HepG2 (cell line): ENCODE results near the gene MME. TPM values are rescaled to one million over a fixed set of nuclear protein-coding genes. Genes with fewer than 3 reads are reported as not detected.

Experiments used
- ATAC-seq: fragments of 200-7000 bp; cut with Tn5 transposase; 3 replicates; pipeline ENCODE4 v1.9.1; 2020; ENCODE audit warnings: mild to moderate bottlenecking, moderate library complexity
- BruUV-seq: library from RNA; stranded (reverse); fragments of 400-500 nt; replicated peaks from 2 replicates; lab custom pipeline; 2021; lab: Mats Ljungman, UMichigan
- CTCF ChIA-PET: fragments of 300-600 bp; formaldehyde crosslinking; extraction: SDS; loops from one replicate; lab custom pipeline; 2021; ENCODE audit warnings: low total read pairs, inconsistent platforms, low intra/inter-chr PET ratio; lab: Yijun Ruan, JAX
- POLR2A ChIA-PET: fragments of 350-600 bp; sonication (Branson Sonifier 250); formaldehyde crosslinking; loops from one replicate; lab custom pipeline; 2020; ENCODE audit warnings: antibody characterized with exemption, inconsistent platforms; lab: Yijun Ruan, JAX
- DNase-seq: peaks from one replicate; pipeline ENCODE4 v3.0.0-alpha.2; 2015; ENCODE audit warnings: low spot score
- FAIRE-seq: peaks from 3 replicates; lab custom pipeline; 2011; peaks lifted over from hg19 to GRCh38; lab: Jason Lieb, UNC
- H2AFZ ChIP-seq: one replicate; pipeline ENCODE4 v1.6.1; 2011; ENCODE audit warnings: low read length, inconsistent platforms
- H3K27ac ChIP-seq: fragments of 300-600 bp; 3 replicates; pipeline ENCODE4 v1.8.0; 2011; ENCODE audit warnings: mixed run types, mild to moderate bottlenecking, mixed read lengths, low read length, inconsistent platforms; ENCODE audit not compliant: insufficient read depth; ENCODE audit errors: extremely low read length
- H3K27me3 ChIP-seq, 2 experiments: fragments of 200-600 bp in 1 of 2; 2 replicates in 1 of 2; 3 replicates in 1 of 2; pipeline versions ENCODE4 v1.6.0 to v1.8.0; 2011; ENCODE audit warnings: low read length in 2 of 2, mild to moderate bottlenecking in 2 of 2, moderate library complexity in 2 of 2, inconsistent platforms in 1 of 2; ENCODE audit not compliant: insufficient read depth in 2 of 2, control insufficient read depth in 1 of 2
- H3K36me3 ChIP-seq, 2 experiments: fragments of 200-600 bp in 1 of 2; replicated peaks in 1 of 2; 2 replicates in 1 of 2; 3 replicates in 1 of 2; pipeline versions ENCODE4 v1.5.1 to v1.8.0; 2011; ENCODE audit warnings: low read length in 2 of 2, inconsistent platforms in 1 of 2; ENCODE audit not compliant: insufficient read depth in 2 of 2, control insufficient read depth in 1 of 2
- H3K4me1 ChIP-seq: 2 replicates; pipeline ENCODE4 v1.5.1; 2012; ENCODE audit warnings: low read length, inconsistent platforms; ENCODE audit not compliant: insufficient read depth
- H3K4me2 ChIP-seq: 2 replicates; pipeline ENCODE4 v1.6.0; 2011; ENCODE audit warnings: low read depth, low read length, inconsistent platforms
- H3K4me3 ChIP-seq, 3 experiments: fragments of 200-600 bp in 1 of 3; sonication (generic), shearing (Covaris generic) in 1 of 3; replicated peaks in 1 of 3; 2 replicates each; pipeline ENCODE4 v1.5.1; 2011 to 2016; ENCODE audit warnings: low read length in 3 of 3, inconsistent platforms in 2 of 3, low read depth in 2 of 3, mild to moderate bottlenecking in 2 of 3, control low read depth in 1 of 3, mixed read lengths in 1 of 3; ENCODE audit not compliant: insufficient read depth in 1 of 3
- H3K79me2 ChIP-seq: one replicate; pipeline ENCODE4 v1.6.1; 2011; ENCODE audit warnings: low read length, inconsistent platforms; ENCODE audit not compliant: insufficient read depth
- H3K9ac ChIP-seq: 2 replicates; pipeline ENCODE4 v1.6.0; 2011; ENCODE audit warnings: mild to moderate bottlenecking, low read depth, low read length, inconsistent platforms; ENCODE audit not compliant: insufficient read depth
- H3K9me3 ChIP-seq: 2 replicates; pipeline ENCODE4 v1.5.1; 2012; ENCODE audit warnings: mild to moderate bottlenecking, low read length
- H4K20me1 ChIP-seq: 2 replicates; pipeline ENCODE4 v1.6.0; 2011; ENCODE audit warnings: inconsistent platforms, mild to moderate bottlenecking, low read length, moderate library complexity; ENCODE audit not compliant: insufficient read depth
- ISL2 ChIP-seq: sonication (generic); formaldehyde crosslinking; IDR thresholded peaks from 2 replicates; pipeline ENCODE4 v1.5.0; 2020; ENCODE audit warnings: missing genetic modification reagents
- KLF15 ChIP-seq: sonication (generic); formaldehyde crosslinking; IDR thresholded peaks from 2 replicates; pipeline ENCODE4 v1.8.1; 2023; ENCODE audit warnings: borderline replicate concordance, mild to moderate bottlenecking, inconsistent platforms, missing genetic modification reagents, mixed read lengths
- MTA3 ChIP-seq: sonication (generic); formaldehyde crosslinking; IDR thresholded peaks from 2 replicates; pipeline ENCODE4 v1.4.0; 2020; ENCODE audit warnings: missing genetic modification reagents
- NR2F2 ChIP-seq: IDR thresholded peaks from 2 replicates; pipeline ENCODE4 v1.6.1; 2012; ENCODE audit warnings: low read depth, inconsistent platforms, borderline replicate concordance
- RORA ChIP-seq: sonication (generic); formaldehyde crosslinking; IDR thresholded peaks from 2 replicates; pipeline ENCODE4 v1.5.0; 2020; ENCODE audit warnings: mild to moderate bottlenecking, missing genetic modification reagents, moderate library complexity
- TBL1XR1 ChIP-seq: fragments of 150-350 bp; IDR thresholded peaks from 2 replicates; pipeline ENCODE4 v1.6.1; 2014; ENCODE audit warnings: borderline replicate concordance, low read length; ENCODE audit not compliant: partially characterized antibody
- TBX2 ChIP-seq: sonication (generic); formaldehyde crosslinking; IDR thresholded peaks from 2 replicates; pipeline ENCODE4 v1.5.0; 2020; ENCODE audit warnings: missing genetic modification reagents, mild to moderate bottlenecking, borderline replicate concordance
- TERF1 ChIP-seq: sonication (generic); formaldehyde crosslinking; IDR thresholded peaks from 2 replicates; pipeline ENCODE4 v1.8.0; 2022; ENCODE audit warnings: mild to moderate bottlenecking, missing genetic modification reagents, moderate library complexity
- ZFP1 ChIP-seq: IDR thresholded peaks from 2 replicates; pipeline ENCODE4 v1.6.1; 2016
- ZNF12 ChIP-seq: sonication (generic); formaldehyde crosslinking; IDR thresholded peaks from 2 replicates; pipeline ENCODE4 v1.5.0; 2020; ENCODE audit warnings: missing genetic modification reagents
- ZNF44 ChIP-seq: sonication (generic); formaldehyde crosslinking; IDR thresholded peaks from 2 replicates; pipeline ENCODE4 v1.5.1; 2020; ENCODE audit warnings: mild to moderate bottlenecking, missing genetic modification reagents
- WGBS: methylation state at CpG from one replicate; pipeline ENCODE4 v1.1.6; 2017; ENCODE audit warnings: low lambda C conversion rate; 5-methylcytosine and 5-hydroxymethylcytosine counted together
- in situ Hi-C: cut with HindIII; loops from 2 replicates; pipeline ENCODE4 v1.10.0; 2017; ENCODE audit warnings: low pct_unique_long_range_greater_than_20kb; ENCODE audit not compliant: extremely low pct_ligation_motif_present
- intact Hi-C: fragments of 100-400 bp; cut with micrococcal nuclease; formaldehyde crosslinking; loops from one replicate; pipeline ENCODE4 v1.10.0; 2022; ENCODE audit not compliant: unreplicated experiment
- polyA plus RNA-seq, 8 experiments: library from polyadenylated mRNA; depleted of rRNA in 3 of 8; stranded (reverse) in 7 of 8; unstranded in 1 of 8; fragments of >200 nt; fragmentation: Illumina TruSeq in 4 of 8; extraction: Trizol in 4 of 8; gene quantifications; 2 replicates each; pipeline versions ENCODE4 v1.2.1 to v1.2.3, GENCODE V29; 2011 to 2016; ENCODE audit warnings: low read depth in 4 of 8, missing spikeins in 1 of 8, mixed read lengths in 1 of 8; ENCODE audit not compliant: insufficient read depth in 1 of 8
- total RNA-seq, 5 experiments: library from RNA; depleted of rRNA; stranded (reverse); fragments of >200 nt; fragmentation: Illumina TruSeq; extraction: Trizol; gene quantifications; 2 replicates each; pipeline ENCODE4 v1.2.3, GENCODE V29; 2016; ENCODE audit warnings: low read depth in 1 of 5

Gene MME
- total and polyA plus RNA-seq, 2 of the 13 experiments (the other 11 are each of a cell fraction or from before 2014, with no cell fraction given) = not detected

- Histone ChIP-seq H3K4me2 (no peak overlapping the region), H3K27ac (no peak overlapping the region), H3K9ac (no peak overlapping the region), H3K79me2 (no peaks in the 10 kb centered on the region), H4K20me1 (no peaks in the 10 kb centered on the region), H3K4me3 (no peak overlapping the region), H3K36me3 (no peaks in the 10 kb centered on the region), H2AFZ (no peak overlapping the region), H3K4me1 (no peaks in the 10 kb centered on the region), H3K9me3 (no peaks in the 10 kb centered on the region), H3K27me3 (no peaks in the 10 kb centered on the region; a peak in 1 of 5 replicates)
- POLR2A ChIA-PET = no interaction called here
- no peak for DNase-seq
- CTCF ChIA-PET = no interaction called here
- no peak for TF ChIP-seq MTA3 (CRISPR knock-in tag)
- in situ Hi-C loops (no loop called here), intact Hi-C loops (no loop called here)
- BruUV-seq = no TSS peak
- 0% methylated on average over 1 of the region's 1 CpG for WGBS
- no peak for ATAC-seq
- no peak for FAIRE-seq
Observed at GRCh38 chr3:155147588-155147987, 67.5 kb downstream of the MME start.

GRCh38 chr3:155149494-155149893 lies 69.4 kb downstream of the MME start:
- WGBS = 6% methylated on average over 3 of the region's 3 CpGs
- Histone ChIP-seq H4K20me1 (no peaks in the 10 kb centered on the region), H3K4me2 (no peak overlapping the region), H3K4me3 (no peak overlapping the region), H2AFZ (no peak overlapping the region), H3K9me3 (no peaks in the 10 kb centered on the region), H3K4me1 (no peaks in the 10 kb centered on the region), H3K27me3 (no peaks in the 10 kb centered on the region; a peak in 1 of 5 replicates), H3K36me3 (no peaks in the 10 kb centered on the region), H3K9ac (no peak overlapping the region), H3K79me2 (no peaks in the 10 kb centered on the region), H3K27ac (no peak overlapping the region)
- intact Hi-C loops (no loop called here), in situ Hi-C loops (no loop called here)
- POLR2A ChIA-PET = no interaction called here
- CTCF ChIA-PET = no interaction called here
- FAIRE-seq (no peak), DNase-seq (no peak), ATAC-seq (no peak)
- no peak for TF ChIP-seq TBX2 (CRISPR knock-in tag)
- TF ChIP-seq RORA (CRISPR knock-in tag) = no peak
- TF ChIP-seq TBL1XR1 = no peak
- TF ChIP-seq TERF1 (CRISPR knock-in tag) = no peak
- no peak for TF ChIP-seq ISL2 (CRISPR knock-in tag)
- no peak for TF ChIP-seq ZNF12 (CRISPR knock-in tag)
- TF ChIP-seq ZFP1 = no peak
- TF ChIP-seq NR2F2 = no peak
- TF ChIP-seq ZNF44 (CRISPR knock-in tag) = no peak
- TF ChIP-seq KLF15 (CRISPR knock-in tag) = no peak
- no TSS peak for BruUV-seq
